Tibial nerve (tissue), 4 donors: ENCODE measurements around the gene MPI.

Experiments
- CTCF ChIP-seq, 5 experiments: fragments of 200-600 bp in 3 of 5; fragments of 450-650 bp in 2 of 5; sonication (generic) in 3 of 5; IDR thresholded peaks; one replicate each; pipeline ENCODE4 v1.5.1; 2016 to 2019; ENCODE audit warnings: antibody characterized with exemption in 5 of 5, mild to moderate bottlenecking in 3 of 5, moderate library complexity in 2 of 5
- EP300 ChIP-seq, 2 donors: sonication (generic); formaldehyde crosslinking; IDR thresholded peaks; one replicate each; pipeline ENCODE4 v1.6.1; 2017; ENCODE audit warnings: antibody characterized with exemption in 2 of 2, mild to moderate bottlenecking in 1 of 2

GRCh38 chr15:74869372-74869725 lies 20.5 kb upstream of the MPI start:
- no peak for TF ChIP-seq CTCF (IDR thresholded peaks at IDR 0.05)
- no peak for TF ChIP-seq EP300 (IDR thresholded peaks at IDR 0.05)
